ENCODE results near the gene SAFB.

SAFB gene

GRCh38 chr19:5628919-5629481, 6.1 kb downstream of the SAFB start:
- Histone ChIP-seq H3K27ac (ENCODE audit: low read depth, low read length) (no peak overlapping the region), H3K9ac (ENCODE audit: low read depth, low read length) (no peak overlapping the region)
- 95% methylated on average over 9 of the region's 9 CpGs for WGBS

GRCh38 chr19:5631567-5632240, 8.8 kb downstream of the SAFB start:
- Histone ChIP-seq H3K27ac (ENCODE audit: low read depth, low read length) (no peak overlapping the region), H3K27me3 (ENCODE audit: insufficient read depth, low read length) (no peaks in the 10 kb centered on the region), H3K4me1 (ENCODE audit: insufficient read depth, low read length) (peaks cover 7% of the 10 kb centered on the region), H3K9me3 (ENCODE audit: insufficient read depth, low read depth, low read length) (no peaks in the 10 kb centered on the region), H3K36me3 (ENCODE audit: insufficient read depth, low read length) (peaks cover 75% of the 10 kb centered on the region), H3K9ac (ENCODE audit: low read depth, low read length) (no peak overlapping the region), H3K4me3 (ENCODE audit: low read length) (no peak overlapping the region)
- WGBS, result 95% methylated on average over 9 of the region's 9 CpGs

More at GRCh38 chr19:5628919-5629481, 6.1 kb downstream of the SAFB start:
- Histone ChIP-seq H3K4me3 (ENCODE audit: low read length) (no peak overlapping the region), H3K9me3 (ENCODE audit: insufficient read depth, low read depth, low read length) (no peaks in the 10 kb centered on the region), H3K4me1 (ENCODE audit: insufficient read depth, low read length) (peaks cover 21% of the 10 kb centered on the region), H3K27me3 (ENCODE audit: insufficient read depth, low read length) (no peaks in the 10 kb centered on the region), H3K36me3 (ENCODE audit: insufficient read depth, low read length) (peaks cover 81% of the 10 kb centered on the region)

GRCh38 chr19:5632241-5632612, 9.3 kb downstream of the SAFB start:
- H3K27ac ChIP-seq (ENCODE audit: low read depth, low read length), result no peak overlapping the region
- no peaks in the 10 kb centered on the region for H3K9me3 ChIP-seq (ENCODE audit: insufficient read depth, low read depth, low read length)
- H3K4me1 ChIP-seq (ENCODE audit: insufficient read depth, low read length), result peaks cover 5% of the 10 kb centered on the region
- H3K36me3 ChIP-seq (ENCODE audit: insufficient read depth, low read length), result peaks cover 70% of the 10 kb centered on the region
- H3K27me3 ChIP-seq (ENCODE audit: insufficient read depth, low read length), result no peaks in the 10 kb centered on the region
- H3K4me3 ChIP-seq (ENCODE audit: low read length), result no peak overlapping the region
- H3K9ac ChIP-seq (ENCODE audit: low read depth, low read length), result no peak overlapping the region
- WGBS, result 94% methylated on average over 4 of the region's 4 CpGs

- peaks cover 66% of the 10 kb centered on the region for H3K36me3 ChIP-seq (ENCODE audit: insufficient read depth, low read length)
- H3K9ac ChIP-seq (ENCODE audit: low read depth, low read length), result no peak overlapping the region
- peaks cover 1% of the 10 kb centered on the region; the same call in 1 of the 2 replicates for H3K4me1 ChIP-seq (ENCODE audit: insufficient read depth, low read length)
- no peaks in the 10 kb centered on the region for H3K27me3 ChIP-seq (ENCODE audit: insufficient read depth, low read length)
- WGBS, result 93% methylated on average over 5 of the region's 5 CpGs
- H3K4me3 ChIP-seq (ENCODE audit: low read length), result no peak overlapping the region
- no peaks in the 10 kb centered on the region for H3K9me3 ChIP-seq (ENCODE audit: insufficient read depth, low read depth, low read length)
- no peak overlapping the region for H3K27ac ChIP-seq (ENCODE audit: low read depth, low read length)
These were observed 9.8 kb downstream of the SAFB start for GRCh38 chr19:5632657-5633056.

- no peak overlapping the region for H3K27ac ChIP-seq (ENCODE audit: low read depth, low read length)
- H3K9me3 ChIP-seq (ENCODE audit: insufficient read depth, low read depth, low read length), result no peaks in the 10 kb centered on the region
- WGBS, result 90% methylated on average over 5 of the region's 6 CpGs
- no peak overlapping the region for H3K9ac ChIP-seq (ENCODE audit: low read depth, low read length)
- H3K27me3 ChIP-seq (ENCODE audit: insufficient read depth, low read length), result no peaks in the 10 kb centered on the region
- H3K4me1 ChIP-seq (ENCODE audit: insufficient read depth, low read length), result no peaks in the 10 kb centered on the region
- H3K36me3 ChIP-seq (ENCODE audit: insufficient read depth, low read length), result peaks cover 50% of the 10 kb centered on the region
- H3K4me3 ChIP-seq (ENCODE audit: low read length), result no peak overlapping the region
These were observed 12.5 kb downstream of the SAFB start for GRCh38 chr19:5635427-5635826.

GRCh38 chr19:5637971-5638370, 15.1 kb downstream of the SAFB start:
- Histone ChIP-seq H3K4me3 (ENCODE audit: low read length) (no peak overlapping the region), H3K9me3 (ENCODE audit: insufficient read depth, low read depth, low read length) (no peaks in the 10 kb centered on the region), H3K27ac (ENCODE audit: low read depth, low read length) (no peak overlapping the region), H3K36me3 (ENCODE audit: insufficient read depth, low read length) (peaks cover 51% of the 10 kb centered on the region), H3K4me1 (ENCODE audit: insufficient read depth, low read length) (no peaks in the 10 kb centered on the region), H3K9ac (ENCODE audit: low read depth, low read length) (no peak overlapping the region), H3K27me3 (ENCODE audit: insufficient read depth, low read length) (no peaks in the 10 kb centered on the region)
- 100% methylated on average over 1 of the region's 1 CpG for whole genome bisulfite sequencing

GRCh38 chr19:5641171-5641570, 18.3 kb downstream of the SAFB start:
- H3K4me1 ChIP-seq (ENCODE audit: insufficient read depth, low read length), result no peaks in the 10 kb centered on the region
- H3K9me3 ChIP-seq (ENCODE audit: insufficient read depth, low read depth, low read length), result no peaks in the 10 kb centered on the region
- H3K27me3 ChIP-seq (ENCODE audit: insufficient read depth, low read length), result no peaks in the 10 kb centered on the region
- no peak overlapping the region for H3K9ac ChIP-seq (ENCODE audit: low read depth, low read length)
- no peak overlapping the region for H3K4me3 ChIP-seq (ENCODE audit: low read length)
- H3K27ac ChIP-seq (ENCODE audit: low read depth, low read length), result no peak overlapping the region
- 94% methylated on average over 4 of the region's 4 CpGs for WGBS
- H3K36me3 ChIP-seq (ENCODE audit: insufficient read depth, low read length), result peaks cover 65% of the 10 kb centered on the region

- no peak overlapping the region for H3K27ac ChIP-seq (ENCODE audit: low read depth, low read length)
- H3K4me1 ChIP-seq (ENCODE audit: insufficient read depth, low read length), result no peaks in the 10 kb centered on the region
- WGBS, result 96% methylated on average over 2 of the region's 2 CpGs
- H3K4me3 ChIP-seq (ENCODE audit: low read length), result no peak overlapping the region
- H3K36me3 ChIP-seq (ENCODE audit: insufficient read depth, low read length), result peaks cover 74% of the 10 kb centered on the region
- no peak overlapping the region for H3K9ac ChIP-seq (ENCODE audit: low read depth, low read length)
- H3K9me3 ChIP-seq (ENCODE audit: insufficient read depth, low read depth, low read length), result no peaks in the 10 kb centered on the region
- no peaks in the 10 kb centered on the region for H3K27me3 ChIP-seq (ENCODE audit: insufficient read depth, low read length)
These were observed 19.3 kb downstream of the SAFB start for GRCh38 chr19:5642204-5642603.

- Histone ChIP-seq H3K27ac (ENCODE audit: low read depth, low read length) (no peak overlapping the region), H3K27me3 (ENCODE audit: insufficient read depth, low read length) (no peaks in the 10 kb centered on the region), H3K36me3 (ENCODE audit: insufficient read depth, low read length) (peaks cover 78% of the 10 kb centered on the region), H3K4me3 (ENCODE audit: low read length) (no peak overlapping the region), H3K9ac (ENCODE audit: low read depth, low read length) (no peak overlapping the region), H3K9me3 (ENCODE audit: insufficient read depth, low read depth, low read length) (no peaks in the 10 kb centered on the region), H3K4me1 (ENCODE audit: insufficient read depth, low read length) (no peaks in the 10 kb centered on the region)
- WGBS, result 95% methylated on average over 4 of the region's 4 CpGs
These were observed 20.2 kb downstream of the SAFB start for GRCh38 chr19:5643060-5643459.

- 97% methylated on average over 2 of the region's 2 CpGs for WGBS
- no peaks in the 10 kb centered on the region for H3K4me1 ChIP-seq (ENCODE audit: insufficient read depth, low read length)
- no peaks in the 10 kb centered on the region for H3K27me3 ChIP-seq (ENCODE audit: insufficient read depth, low read length)
- H3K27ac ChIP-seq (ENCODE audit: low read depth, low read length), result no peak overlapping the region
- H3K9me3 ChIP-seq (ENCODE audit: insufficient read depth, low read depth, low read length), result no peaks in the 10 kb centered on the region
- H3K9ac ChIP-seq (ENCODE audit: low read depth, low read length), result no peak overlapping the region
- H3K36me3 ChIP-seq (ENCODE audit: insufficient read depth, low read length), result peaks cover 78% of the 10 kb centered on the region
- H3K4me3 ChIP-seq (ENCODE audit: low read length), result no peak overlapping the region
These were observed 21.2 kb downstream of the SAFB start for GRCh38 chr19:5644037-5644436.

GRCh38 chr19:5645409-5645808, 22.5 kb downstream of the SAFB start:
- WGBS, result 96% methylated on average over 5 of the region's 5 CpGs
- H3K27me3 ChIP-seq (ENCODE audit: insufficient read depth, low read length), result no peaks in the 10 kb centered on the region
- H3K27ac ChIP-seq (ENCODE audit: low read depth, low read length), result no peak overlapping the region
- peaks cover 87% of the 10 kb centered on the region for H3K36me3 ChIP-seq (ENCODE audit: insufficient read depth, low read length)
- no peaks in the 10 kb centered on the region for H3K4me1 ChIP-seq (ENCODE audit: insufficient read depth, low read length)
- no peak overlapping the region for H3K4me3 ChIP-seq (ENCODE audit: low read length)
- H3K9me3 ChIP-seq (ENCODE audit: insufficient read depth, low read depth, low read length), result no peaks in the 10 kb centered on the region
- H3K9ac ChIP-seq (ENCODE audit: low read depth, low read length), result no peak overlapping the region

GRCh38 chr19:5646703-5647102, 23.8 kb downstream of the SAFB start:
- WGBS, result 95% methylated on average over 4 of the region's 4 CpGs
- no peaks in the 10 kb centered on the region for H3K9me3 ChIP-seq (ENCODE audit: insufficient read depth, low read depth, low read length)
- no peaks in the 10 kb centered on the region for H3K27me3 ChIP-seq (ENCODE audit: insufficient read depth, low read length)
- no peak overlapping the region for H3K9ac ChIP-seq (ENCODE audit: low read depth, low read length)
- peaks cover 92% of the 10 kb centered on the region for H3K36me3 ChIP-seq (ENCODE audit: insufficient read depth, low read length)
- H3K27ac ChIP-seq (ENCODE audit: low read depth, low read length), result no peak overlapping the region
- H3K4me3 ChIP-seq (ENCODE audit: low read length), result no peak overlapping the region
- H3K4me1 ChIP-seq (ENCODE audit: insufficient read depth, low read length), result no peaks in the 10 kb centered on the region
